ENCODE data around the gene HSD17B13.

- TF ChIP-seq CTCF (IDR thresholded peaks at IDR 0.05; ENCODE audit: low read length): no peak
- TF ChIP-seq EZH2 (IDR thresholded peaks at IDR 0.05; ENCODE audit: borderline replicate concordance, low read length): no peak
Observed at GRCh38 chr4:87255755-87256154, 66.9 kb downstream of the HSD17B13 start.
